Loucy (cell line): ENCODE data around the gene FSIP1.

ENCODE experiments used
- H2AFZ ChIP-seq: fragments of 200-600 bp; sonication (generic); 2 replicates; pipeline ENCODE4 v1.6.0; 2016; ENCODE audit warnings: antibody characterized with exemption, mild to moderate bottlenecking, low read length, moderate library complexity
- H3F3A ChIP-seq: fragments of 200-600 bp; 2 replicates; pipeline ENCODE4 v1.6.0; 2016; ENCODE audit warnings: antibody characterized with exemption, low read depth, mild to moderate bottlenecking
- H3K27me3 ChIP-seq: fragments of 200-600 bp; sonication (generic); 2 replicates; pipeline ENCODE4 v1.6.1; 2014; ENCODE audit warnings: low read length, mild to moderate bottlenecking; ENCODE audit not compliant: insufficient read depth, poor library complexity, severe bottlenecking
- H3K36me3 ChIP-seq: fragments of 200-600 bp; sonication (generic); 2 replicates; pipeline ENCODE4 v1.6.1; 2016; ENCODE audit warnings: low read length; ENCODE audit not compliant: insufficient read depth
- H3K4me1 ChIP-seq: fragments of 200-600 bp; sonication (generic); 2 replicates; pipeline ENCODE4 v1.5.1; 2014; ENCODE audit warnings: low read length, mild to moderate bottlenecking; ENCODE audit not compliant: insufficient read depth, poor library complexity, severe bottlenecking
- H3K4me2 ChIP-seq: fragments of 200-600 bp; sonication (generic); 2 replicates; pipeline ENCODE4 v1.6.0; 2014; ENCODE audit warnings: antibody characterized with exemption, low read length, low read depth, mild to moderate bottlenecking; ENCODE audit not compliant: poor library complexity, severe bottlenecking
- H3K4me3 ChIP-seq: fragments of 200-600 bp; sonication (generic); 2 replicates; pipeline ENCODE4 v1.5.1; 2014; ENCODE audit warnings: low read length, mild to moderate bottlenecking, mixed read lengths; ENCODE audit not compliant: poor library complexity, severe bottlenecking
- H3K79me2 ChIP-seq: fragments of 200-600 bp; sonication (generic); 2 replicates; pipeline ENCODE4 v1.6.1; 2014; ENCODE audit warnings: low read length; ENCODE audit not compliant: insufficient read depth
- H3K9ac ChIP-seq: fragments of 200-600 bp; sonication (generic); 2 replicates; pipeline ENCODE4 v1.6.0; 2014; ENCODE audit warnings: mild to moderate bottlenecking, low read depth, low read length, moderate library complexity; ENCODE audit not compliant: poor library complexity, severe bottlenecking
- H3K9me2 ChIP-seq: fragments of 200-600 bp; sonication (generic); replicated peaks from 2 replicates; pipeline ENCODE4 v1.6.1; 2016; ENCODE audit warnings: low read depth, low read length, mixed read lengths
- H3K9me3 ChIP-seq: fragments of 200-600 bp; sonication (generic); 2 replicates; pipeline ENCODE4 v1.6.1; 2014; ENCODE audit warnings: mild to moderate bottlenecking, antibody characterized with exemption, low read length, low read depth; ENCODE audit not compliant: insufficient read depth
- H4K20me1 ChIP-seq: fragments of 200-600 bp; sonication (generic); 2 replicates; pipeline ENCODE4 v1.6.0; 2014; ENCODE audit warnings: antibody characterized with exemption, low read length, mild to moderate bottlenecking; ENCODE audit not compliant: insufficient read depth, poor library complexity, severe bottlenecking
- EZH2phosphoT487 ChIP-seq: fragments of 200-600 bp; IDR thresholded peaks from 2 replicates; pipeline ENCODE4 v1.6.1; 2018; ENCODE audit warnings: antibody characterized with exemption, mild to moderate bottlenecking, moderate library complexity, borderline replicate concordance
- TF ChIP-seq, protein P1 (sequence below): fragments of 200-600 bp; sonication (generic); conservative IDR thresholded peaks from 2 replicates; pipeline ENCODE4 v1.5.1; 2014; ENCODE audit warnings: mild to moderate bottlenecking, antibody characterized with exemption, low read length

The FSIP1 gene

DNA sequence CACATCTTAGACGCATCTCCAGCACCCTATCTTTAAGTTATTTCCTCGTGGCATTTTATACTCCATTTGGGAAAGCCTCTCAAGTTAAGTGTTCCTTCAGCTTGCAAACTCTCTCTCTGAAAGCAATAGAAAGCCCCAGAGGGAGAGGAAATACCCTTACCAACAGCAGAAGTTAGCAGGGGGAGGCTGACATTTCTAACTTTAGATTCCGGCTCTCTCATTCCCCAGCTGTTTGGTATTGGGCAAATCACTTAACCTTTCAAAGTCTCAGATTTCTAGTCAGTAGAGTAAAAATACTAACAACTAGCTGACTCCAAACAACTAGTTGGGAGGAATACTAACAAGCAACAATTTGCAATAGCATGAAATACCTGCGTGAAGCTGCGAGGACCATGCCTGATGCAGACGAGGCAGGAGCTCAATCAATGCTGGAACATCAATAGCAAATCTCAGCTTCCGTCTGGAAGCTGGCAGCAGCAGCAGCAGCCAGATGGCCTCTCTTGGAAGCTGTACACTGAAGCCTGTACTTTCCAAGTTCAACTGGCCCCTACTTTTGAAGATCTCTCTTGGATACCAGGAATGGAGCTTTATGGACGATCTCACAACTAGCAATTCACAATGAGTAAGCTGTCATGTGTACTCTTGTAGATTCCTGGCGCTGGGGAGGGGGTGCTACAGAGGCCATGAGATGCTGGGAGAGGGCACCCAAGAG, 153.9 kb downstream of the FSIP1 start:
- Histone ChIP-seq H3F3A (peaks cover 14% of the 10 kb centered on the region), H3K9me2 (no peaks in the 10 kb centered on the region), H3K9ac (peak overlapping the region; percentile 1), H3K4me3 (peak overlapping the region; percentile 15), H3K27me3 (no peaks in the 10 kb centered on the region), H3K4me1 (peaks cover 63% of the 10 kb centered on the region), H3K79me2 (no peaks in the 10 kb centered on the region), H3K36me3 (no peaks in the 10 kb centered on the region), H4K20me1 (no peaks in the 10 kb centered on the region), H3K4me2 (peak overlapping the region; percentile 52), H3K9me3 (no peaks in the 10 kb centered on the region), H2AFZ (peak overlapping the region; percentile 28)
- no peak for TF ChIP-seq EZH2phosphoT487
- TF ChIP-seq, protein P1, sequence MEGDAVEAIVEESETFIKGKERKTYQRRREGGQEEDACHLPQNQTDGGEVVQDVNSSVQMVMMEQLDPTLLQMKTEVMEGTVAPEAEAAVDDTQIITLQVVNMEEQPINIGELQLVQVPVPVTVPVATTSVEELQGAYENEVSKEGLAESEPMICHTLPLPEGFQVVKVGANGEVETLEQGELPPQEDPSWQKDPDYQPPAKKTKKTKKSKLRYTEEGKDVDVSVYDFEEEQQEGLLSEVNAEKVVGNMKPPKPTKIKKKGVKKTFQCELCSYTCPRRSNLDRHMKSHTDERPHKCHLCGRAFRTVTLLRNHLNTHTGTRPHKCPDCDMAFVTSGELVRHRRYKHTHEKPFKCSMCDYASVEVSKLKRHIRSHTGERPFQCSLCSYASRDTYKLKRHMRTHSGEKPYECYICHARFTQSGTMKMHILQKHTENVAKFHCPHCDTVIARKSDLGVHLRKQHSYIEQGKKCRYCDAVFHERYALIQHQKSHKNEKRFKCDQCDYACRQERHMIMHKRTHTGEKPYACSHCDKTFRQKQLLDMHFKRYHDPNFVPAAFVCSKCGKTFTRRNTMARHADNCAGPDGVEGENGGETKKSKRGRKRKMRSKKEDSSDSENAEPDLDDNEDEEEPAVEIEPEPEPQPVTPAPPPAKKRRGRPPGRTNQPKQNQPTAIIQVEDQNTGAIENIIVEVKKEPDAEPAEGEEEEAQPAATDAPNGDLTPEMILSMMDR: no peak

DNA sequence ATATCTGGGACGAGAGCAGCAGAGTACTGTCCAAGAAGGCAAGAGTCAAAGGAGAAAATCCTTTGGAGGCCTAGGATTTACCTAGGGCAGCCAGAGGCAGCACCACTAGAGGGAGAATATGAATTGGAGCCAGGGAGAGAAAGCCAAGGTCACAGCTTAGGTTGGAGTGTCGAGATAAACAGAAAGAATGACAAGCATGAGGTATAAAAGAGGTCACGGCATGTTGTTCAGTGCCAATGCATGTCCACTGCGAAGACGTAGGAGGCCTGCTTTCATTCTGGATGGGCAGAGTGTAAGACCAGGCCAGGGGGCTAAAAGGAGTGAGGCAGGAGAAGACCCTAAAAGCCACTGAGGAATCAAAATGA, 154.5 kb downstream of the FSIP1 start:
- Histone ChIP-seq H3K9me2 (no peaks in the 10 kb centered on the region), H3K9me3 (no peaks in the 10 kb centered on the region), H3K79me2 (no peaks in the 10 kb centered on the region), H3K4me2 (no peak overlapping the region), H4K20me1 (no peaks in the 10 kb centered on the region), H3K9ac (no peak overlapping the region), H3K27me3 (no peaks in the 10 kb centered on the region), H3K4me1 (peaks cover 68% of the 10 kb centered on the region), H3F3A (peaks cover 18% of the 10 kb centered on the region), H2AFZ (no peak overlapping the region), H3K4me3 (no peak overlapping the region), H3K36me3 (no peaks in the 10 kb centered on the region)
- TF ChIP-seq, protein P1: peak; percentile 39; the same call in 1 of the 2 replicates
- no peak for TF ChIP-seq EZH2phosphoT487

DNA sequence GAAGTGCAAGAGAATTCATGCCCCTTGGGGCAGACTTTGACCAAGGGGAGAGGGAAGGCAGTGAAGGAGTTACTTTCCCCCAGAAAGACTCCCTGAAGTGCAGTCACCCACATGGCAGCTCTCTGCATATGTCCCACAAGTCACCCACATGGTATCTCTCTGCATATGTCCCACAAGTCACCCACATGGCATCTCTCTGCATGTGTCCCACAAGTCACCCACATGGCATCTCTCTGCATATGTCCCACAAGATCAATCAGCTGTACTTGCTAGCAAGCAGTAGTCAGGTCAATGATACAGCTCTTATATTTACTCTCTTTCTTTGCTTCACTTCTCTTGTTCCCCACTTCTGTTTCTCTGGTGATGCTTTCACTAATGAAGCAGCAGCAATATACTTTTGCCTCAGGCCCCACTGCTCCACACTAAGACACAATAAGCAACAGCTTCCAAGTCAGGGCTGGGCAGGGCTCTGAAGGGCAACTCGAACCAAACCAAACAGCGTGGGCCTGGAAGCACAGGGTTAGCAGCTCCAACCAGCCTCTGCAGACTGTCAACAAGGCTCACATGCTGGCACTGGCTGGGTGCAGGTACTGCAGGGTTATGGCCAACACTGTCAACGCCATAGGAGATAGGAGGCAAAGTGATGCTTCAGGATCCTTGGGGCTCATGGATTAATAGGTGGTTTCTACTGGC, 155.0 kb downstream of the FSIP1 start:
- H3K4me3 ChIP-seq: no peak overlapping the region
- no peaks in the 10 kb centered on the region for H3K9me2 ChIP-seq
- no peaks in the 10 kb centered on the region for H4K20me1 ChIP-seq
- no peak overlapping the region for H3K9ac ChIP-seq
- peaks cover 74% of the 10 kb centered on the region for H3K4me1 ChIP-seq
- TF ChIP-seq, protein P1: no peak
- no peak for TF ChIP-seq EZH2phosphoT487
- no peaks in the 10 kb centered on the region for H3K27me3 ChIP-seq
- H3K79me2 ChIP-seq: no peaks in the 10 kb centered on the region
- H2AFZ ChIP-seq: no peak overlapping the region
- no peaks in the 10 kb centered on the region for H3K9me3 ChIP-seq
- H3K4me2 ChIP-seq: no peak overlapping the region
- H3K36me3 ChIP-seq: no peaks in the 10 kb centered on the region
- peaks cover 20% of the 10 kb centered on the region for H3F3A ChIP-seq
